CD4-positive, alpha-beta T cell (primary cell): ENCODE measurements around the gene GSE1. TPM values are rescaled to one million over a fixed set of nuclear protein-coding genes. Genes with fewer than 3 reads are reported as not detected.

Source experiments
- ATAC-seq: fragments of 200-7000 bp; cut with Tn5 transposase; one replicate; pipeline ENCODE4 v1.10.0; 2022; ENCODE audit warnings: mild to moderate bottlenecking; ENCODE audit not compliant: poor library complexity
- CTCF ChIA-PET: fragments of 350-600 bp; sonication (Branson Sonifier 250); formaldehyde crosslinking; loops from one replicate; lab custom pipeline; 2021; ENCODE audit warnings: antibody characterized with exemption, inconsistent platforms; lab: Charles Lee
- POLR2A ChIA-PET: fragments of 350-600 bp; sonication (Branson Sonifier 250); formaldehyde crosslinking; loops from one replicate; lab custom pipeline; 2021; ENCODE audit warnings: antibody characterized with exemption, inconsistent platforms; lab: Charles Lee
- DNase-seq, 14 experiments: peaks; one replicate each; pipeline ENCODE4 v3.0.0-alpha.2; 2013 to 2020; ENCODE audit warnings: mixed read lengths in 2 of 14
- H3K27ac ChIP-seq, 2 donors: one replicate each; pipeline versions ENCODE4 v1.5.1 to v1.7.0; 2013; ENCODE audit warnings: low read length in 2 of 2, low read depth in 1 of 2, mild to moderate bottlenecking in 1 of 2
- H3K27me3 ChIP-seq, 2 experiments: 1 replicate in 1 of 2; 2 replicates in 1 of 2; pipeline versions ENCODE4 v1.6.1 to v1.7.0; 2013; ENCODE audit warnings: low read length in 2 of 2, control low read depth in 1 of 2, mild to moderate bottlenecking in 1 of 2, moderate library complexity in 1 of 2; ENCODE audit not compliant: insufficient read depth in 2 of 2, control insufficient read depth in 1 of 2
- H3K36me3 ChIP-seq: one replicate; pipeline ENCODE4 v1.6.1; 2013; ENCODE audit warnings: low read length, control low read depth; ENCODE audit not compliant: insufficient read depth
- H3K4me1 ChIP-seq: one replicate; pipeline ENCODE4 v1.6.1; 2013; ENCODE audit warnings: low read length, control low read depth; ENCODE audit not compliant: insufficient read depth
- H3K4me3 ChIP-seq: one replicate; pipeline ENCODE4 v1.5.1; 2013; ENCODE audit warnings: mild to moderate bottlenecking, low read length, moderate library complexity
- H3K9me3 ChIP-seq, 2 experiments: 1 replicate in 1 of 2; 2 replicates in 1 of 2; pipeline versions ENCODE4 v1.6.1 to v1.7.0; 2013; ENCODE audit warnings: low read length in 2 of 2, mild to moderate bottlenecking in 2 of 2, control low read depth in 1 of 2, moderate library complexity in 1 of 2; ENCODE audit not compliant: control insufficient read depth in 1 of 2, insufficient read depth in 1 of 2
- H3K27ac Mint-ChIP-seq: one replicate; pipeline ENCODE4 v1.8.0; 2020; ENCODE audit warnings: mixed read lengths
- H3K27me3 Mint-ChIP-seq: one replicate; pipeline ENCODE4 v1.8.0; 2021; ENCODE audit warnings: mixed read lengths
- H3K36me3 Mint-ChIP-seq: one replicate; pipeline ENCODE4 v1.8.0; 2021; ENCODE audit warnings: low read depth, mixed read lengths
- H3K4me1 Mint-ChIP-seq: one replicate; pipeline ENCODE4 v1.8.0; 2021; ENCODE audit warnings: low read depth, mixed read lengths
- H3K4me3 Mint-ChIP-seq: one replicate; pipeline ENCODE4 v1.8.0; 2020; ENCODE audit warnings: mild to moderate bottlenecking, mixed read lengths
- H3K9me3 Mint-ChIP-seq: one replicate; pipeline ENCODE4 v1.8.0; 2020; ENCODE audit warnings: mixed read lengths
- CTCF ChIP-seq: fragments of 200-600 bp; IDR thresholded peaks from one replicate; pipeline ENCODE4 v1.8.0; 2022; ENCODE audit warnings: antibody characterized with exemption, mild to moderate bottlenecking
- intact Hi-C, 2 experiments: fragments of 100-400 bp; cut with DNase I in 1 of 2; cut with micrococcal nuclease in 1 of 2; formaldehyde crosslinking; loops; one replicate each; pipeline versions ENCODE4 v1.15.1 to v1.9.0; 2023 to 2025; cut with DNase I, micrococcal nuclease
- total RNA-seq, 174 experiments: library from RNA in 2 of 174; stranded (reverse) in 2 of 174; gene quantifications; one replicate each; pipeline ENCODE4 v1.2.3 and lab custom pipeline; 2021 to 2026

Gene GSE1
- total RNA-seq, 2 experiments from 2014 or later, result 11.7 to 13.7 TPM

GRCh38 chr16:85615852-85616606 is 2.9 kb downstream of the GSE1 start:
- Mint-ChIP-seq H3K4me1 (peaks cover 27% of the 10 kb centered on the region), H3K27me3 (peaks cover 23% of the 10 kb centered on the region), H3K36me3 (no peaks in the 10 kb centered on the region), H3K4me3 (peak overlapping the region; percentile 84), H3K27ac (peak overlapping the region; percentile 46), H3K9me3 (no peaks in the 10 kb centered on the region)
- ChIA-PET CTCF (interaction anchor here (0.6 to 3.6 kb wide), 23 partner anchors 10 to 371 kb away, joined by 3 to 38 read pairs (median 4); no protein-coding TSS in a partner anchor), POLR2A (interaction anchor here (0.6 to 2.8 kb wide), 10 partner anchors 11 to 511 kb away, joined by 3 to 14 read pairs (median 4); no protein-coding TSS in a partner anchor)
- DNase-seq (peak; percentile 60 to 90 (median 70)), ATAC-seq (peak; percentile 66)
- no peak overlapping the region for H3K27ac ChIP-seq
- no peaks in the 10 kb centered on the region for H3K9me3 ChIP-seq
- intact Hi-C loops, result loop anchor here in 1 of 2 experiments (10.0 kb wide), 1 partner anchor 341 kb away; no protein-coding TSS in a partner anchor
- peaks cover 6 to 7% of the 10 kb centered on the region in 2 experiments for H3K27me3 ChIP-seq
- TF ChIP-seq CTCF, result peak; percentile 75
- peak overlapping the region; percentile 17 for H3K4me3 ChIP-seq
- H3K4me1 ChIP-seq, result peaks cover 59% of the 10 kb centered on the region
- H3K36me3 ChIP-seq, result peaks cover 2% of the 10 kb centered on the region

- DNase-seq, result peak in 4 of 14 experiments; percentile 19 to 57 (median 40)
- Histone ChIP-seq H3K4me3 (peak overlapping the region; percentile 17), H3K9me3 (no peaks in the 10 kb centered on the region), H3K4me1 (peaks cover 61% of the 10 kb centered on the region), H3K36me3 (peaks cover 2% of the 10 kb centered on the region), H3K27me3 (peaks cover 6 to 7% of the 10 kb centered on the region in 2 experiments), H3K27ac (no peak overlapping the region)
- ATAC-seq, result no peak
- Mint-ChIP-seq H3K27ac (no peak overlapping the region), H3K9me3 (no peaks in the 10 kb centered on the region), H3K36me3 (no peaks in the 10 kb centered on the region), H3K4me1 (peaks cover 27% of the 10 kb centered on the region), H3K27me3 (peaks cover 23% of the 10 kb centered on the region), H3K4me3 (peak overlapping the region; percentile 84)
- ChIA-PET POLR2A (interaction anchor here (0.6 to 2.8 kb wide), 9 partner anchors 11 to 512 kb away, joined by 3 to 14 read pairs (median 5); no protein-coding TSS in a partner anchor), CTCF (interaction anchor here (0.6 to 3.6 kb wide), 20 partner anchors 11 to 371 kb away, joined by 3 to 38 read pairs (median 4); no protein-coding TSS in a partner anchor)
- TF ChIP-seq CTCF, result no peak
- intact Hi-C loops, result loop anchor here in 1 of 2 experiments (10.0 kb wide), 1 partner anchor 342 kb away; no protein-coding TSS in a partner anchor
Observed at GRCh38 chr16:85616607-85617321, 3.6 kb downstream of the GSE1 start.

GRCh38 chr16:85617948-85618347 is 4.8 kb downstream of the GSE1 start:
- no peak for TF ChIP-seq CTCF
- Mint-ChIP-seq H3K36me3 (no peaks in the 10 kb centered on the region), H3K9me3 (no peaks in the 10 kb centered on the region), H3K27me3 (peaks cover 23% of the 10 kb centered on the region), H3K4me1 (peaks cover 33% of the 10 kb centered on the region), H3K4me3 (peak overlapping the region; percentile 68), H3K27ac (no peak overlapping the region)
- H3K27me3 ChIP-seq, result peaks cover 6 to 7% of the 10 kb centered on the region in 2 experiments
- no peak for DNase-seq
- H3K36me3 ChIP-seq, result peaks cover 2% of the 10 kb centered on the region
- H3K4me1 ChIP-seq, result peaks cover 57% of the 10 kb centered on the region
- intact Hi-C loops, result loop anchor here in 1 of 2 experiments (10.0 kb wide), 1 partner anchor 343 kb away; no protein-coding TSS in a partner anchor
- no peak for ATAC-seq
- H3K27ac ChIP-seq, result no peak overlapping the region
- POLR2A ChIA-PET, result interaction anchor here (1.7 kb wide), 1 partner anchor 10 kb away, joined by 5 read pairs; no protein-coding TSS in a partner anchor
- no peak overlapping the region for H3K4me3 ChIP-seq
- H3K9me3 ChIP-seq, result no peaks in the 10 kb centered on the region
- CTCF ChIA-PET, result interaction anchor here (1.3 to 3.6 kb wide), 2 partner anchors 127 to 197 kb away, joined by 3 to 38 read pairs; no protein-coding TSS in a partner anchor
